Loucy (cell line): ENCODE measurements around the gene IREB2.

Experiments
- H2AFZ ChIP-seq: fragments of 200-600 bp; sonication (generic); 2 replicates; pipeline ENCODE4 v1.6.0; 2016; ENCODE audit warnings: antibody characterized with exemption, mild to moderate bottlenecking, low read length, moderate library complexity
- H3F3A ChIP-seq: fragments of 200-600 bp; 2 replicates; pipeline ENCODE4 v1.6.0; 2016; ENCODE audit warnings: antibody characterized with exemption, low read depth, mild to moderate bottlenecking
- H3K27me3 ChIP-seq: fragments of 200-600 bp; sonication (generic); 2 replicates; pipeline ENCODE4 v1.6.1; 2014; ENCODE audit warnings: low read length, mild to moderate bottlenecking; ENCODE audit not compliant: insufficient read depth, poor library complexity, severe bottlenecking
- H3K36me3 ChIP-seq: fragments of 200-600 bp; sonication (generic); 2 replicates; pipeline ENCODE4 v1.6.1; 2016; ENCODE audit warnings: low read length; ENCODE audit not compliant: insufficient read depth
- H3K4me1 ChIP-seq: fragments of 200-600 bp; sonication (generic); 2 replicates; pipeline ENCODE4 v1.5.1; 2014; ENCODE audit warnings: low read length, mild to moderate bottlenecking; ENCODE audit not compliant: insufficient read depth, poor library complexity, severe bottlenecking
- H3K4me2 ChIP-seq: fragments of 200-600 bp; sonication (generic); 2 replicates; pipeline ENCODE4 v1.6.0; 2014; ENCODE audit warnings: antibody characterized with exemption, low read length, low read depth, mild to moderate bottlenecking; ENCODE audit not compliant: poor library complexity, severe bottlenecking
- H3K4me3 ChIP-seq: fragments of 200-600 bp; sonication (generic); 2 replicates; pipeline ENCODE4 v1.5.1; 2014; ENCODE audit warnings: low read length, mild to moderate bottlenecking, mixed read lengths; ENCODE audit not compliant: poor library complexity, severe bottlenecking
- H3K79me2 ChIP-seq: fragments of 200-600 bp; sonication (generic); 2 replicates; pipeline ENCODE4 v1.6.1; 2014; ENCODE audit warnings: low read length; ENCODE audit not compliant: insufficient read depth
- H3K9ac ChIP-seq: fragments of 200-600 bp; sonication (generic); 2 replicates; pipeline ENCODE4 v1.6.0; 2014; ENCODE audit warnings: mild to moderate bottlenecking, low read depth, low read length, moderate library complexity; ENCODE audit not compliant: poor library complexity, severe bottlenecking
- H3K9me2 ChIP-seq: fragments of 200-600 bp; sonication (generic); replicated peaks from 2 replicates; pipeline ENCODE4 v1.6.1; 2016; ENCODE audit warnings: low read depth, low read length, mixed read lengths
- H3K9me3 ChIP-seq: fragments of 200-600 bp; sonication (generic); 2 replicates; pipeline ENCODE4 v1.6.1; 2014; ENCODE audit warnings: mild to moderate bottlenecking, antibody characterized with exemption, low read length, low read depth; ENCODE audit not compliant: insufficient read depth
- H4K20me1 ChIP-seq: fragments of 200-600 bp; sonication (generic); 2 replicates; pipeline ENCODE4 v1.6.0; 2014; ENCODE audit warnings: antibody characterized with exemption, low read length, mild to moderate bottlenecking; ENCODE audit not compliant: insufficient read depth, poor library complexity, severe bottlenecking
- EZH2phosphoT487 ChIP-seq: fragments of 200-600 bp; IDR thresholded peaks from 2 replicates; pipeline ENCODE4 v1.6.1; 2018; ENCODE audit warnings: antibody characterized with exemption, mild to moderate bottlenecking, moderate library complexity, borderline replicate concordance
- TF ChIP-seq, protein P1 (sequence below): fragments of 200-600 bp; sonication (generic); conservative IDR thresholded peaks from 2 replicates; pipeline ENCODE4 v1.5.1; 2014; ENCODE audit warnings: mild to moderate bottlenecking, antibody characterized with exemption, low read length

The IREB2 gene

GRCh38 chr15:78405336-78405924 lies 32.6 kb upstream of the IREB2 start:
- Histone ChIP-seq H3K4me1 (no peaks in the 10 kb centered on the region), H3K4me2 (no peak overlapping the region), H3K4me3 (no peak overlapping the region), H3K79me2 (no peaks in the 10 kb centered on the region), H3K9me3 (no peaks in the 10 kb centered on the region), H4K20me1 (no peaks in the 10 kb centered on the region), H3K9me2 (no peaks in the 10 kb centered on the region), H2AFZ (no peak overlapping the region), H3K36me3 (no peaks in the 10 kb centered on the region), H3F3A (no peaks in the 10 kb centered on the region), H3K9ac (no peak overlapping the region), H3K27me3 (no peaks in the 10 kb centered on the region)
- TF ChIP-seq, protein P1, sequence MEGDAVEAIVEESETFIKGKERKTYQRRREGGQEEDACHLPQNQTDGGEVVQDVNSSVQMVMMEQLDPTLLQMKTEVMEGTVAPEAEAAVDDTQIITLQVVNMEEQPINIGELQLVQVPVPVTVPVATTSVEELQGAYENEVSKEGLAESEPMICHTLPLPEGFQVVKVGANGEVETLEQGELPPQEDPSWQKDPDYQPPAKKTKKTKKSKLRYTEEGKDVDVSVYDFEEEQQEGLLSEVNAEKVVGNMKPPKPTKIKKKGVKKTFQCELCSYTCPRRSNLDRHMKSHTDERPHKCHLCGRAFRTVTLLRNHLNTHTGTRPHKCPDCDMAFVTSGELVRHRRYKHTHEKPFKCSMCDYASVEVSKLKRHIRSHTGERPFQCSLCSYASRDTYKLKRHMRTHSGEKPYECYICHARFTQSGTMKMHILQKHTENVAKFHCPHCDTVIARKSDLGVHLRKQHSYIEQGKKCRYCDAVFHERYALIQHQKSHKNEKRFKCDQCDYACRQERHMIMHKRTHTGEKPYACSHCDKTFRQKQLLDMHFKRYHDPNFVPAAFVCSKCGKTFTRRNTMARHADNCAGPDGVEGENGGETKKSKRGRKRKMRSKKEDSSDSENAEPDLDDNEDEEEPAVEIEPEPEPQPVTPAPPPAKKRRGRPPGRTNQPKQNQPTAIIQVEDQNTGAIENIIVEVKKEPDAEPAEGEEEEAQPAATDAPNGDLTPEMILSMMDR: no peak
- TF ChIP-seq EZH2phosphoT487: no peak

- Histone ChIP-seq H3K79me2 (no peaks in the 10 kb centered on the region), H3K9ac (no peak overlapping the region), H3K4me2 (no peak overlapping the region), H3K9me3 (no peaks in the 10 kb centered on the region), H4K20me1 (no peaks in the 10 kb centered on the region), H3K36me3 (no peaks in the 10 kb centered on the region), H3K27me3 (no peaks in the 10 kb centered on the region), H3F3A (no peaks in the 10 kb centered on the region), H2AFZ (no peak overlapping the region), H3K4me3 (no peak overlapping the region), H3K4me1 (no peaks in the 10 kb centered on the region), H3K9me2 (no peaks in the 10 kb centered on the region)
- TF ChIP-seq EZH2phosphoT487: no peak
- TF ChIP-seq, protein P1: no peak
Measured at GRCh38 chr15:78406016-78406585, 31.9 kb upstream of the IREB2 start.

GRCh38 chr15:78407608-78408354 lies 30.2 kb upstream of the IREB2 start:
- Histone ChIP-seq H3K27me3 (no peaks in the 10 kb centered on the region), H3K9me2 (no peaks in the 10 kb centered on the region), H3K4me2 (no peak overlapping the region), H2AFZ (no peak overlapping the region), H3F3A (no peaks in the 10 kb centered on the region), H3K4me3 (no peak overlapping the region), H3K36me3 (no peaks in the 10 kb centered on the region), H3K9ac (no peak overlapping the region), H4K20me1 (no peaks in the 10 kb centered on the region), H3K9me3 (no peaks in the 10 kb centered on the region), H3K79me2 (no peaks in the 10 kb centered on the region), H3K4me1 (no peaks in the 10 kb centered on the region)
- TF ChIP-seq, protein P1: no peak
- no peak for TF ChIP-seq EZH2phosphoT487
